SK-N-SH (cell line): ENCODE data around the gene UNC5B.

ENCODE experiments used
- EZH2phosphoT487 ChIP-seq: fragments of 200-600 bp; sonication (generic); IDR thresholded peaks from 2 replicates; pipeline ENCODE4 v1.6.1; 2017; ENCODE audit warnings: low read depth, mixed run types, mild to moderate bottlenecking, antibody characterized with exemption, moderate library complexity, borderline replicate concordance
- SMC3 ChIP-seq: IDR thresholded peaks from 2 replicates; pipeline ENCODE4 v1.6.1; 2012; ENCODE audit warnings: low read depth, low read length, improper control_type of control experiment
- TF ChIP-seq, protein P1 (sequence below): IDR thresholded peaks from 2 replicates; pipeline ENCODE4 v1.4.0; 2012; ENCODE audit warnings: low read depth, borderline replicate concordance
- TF ChIP-seq, protein P2 (sequence below): IDR thresholded peaks from 2 replicates; pipeline ENCODE4 v1.4.0; 2012; ENCODE audit warnings: low read depth, borderline replicate concordance

DNA sequence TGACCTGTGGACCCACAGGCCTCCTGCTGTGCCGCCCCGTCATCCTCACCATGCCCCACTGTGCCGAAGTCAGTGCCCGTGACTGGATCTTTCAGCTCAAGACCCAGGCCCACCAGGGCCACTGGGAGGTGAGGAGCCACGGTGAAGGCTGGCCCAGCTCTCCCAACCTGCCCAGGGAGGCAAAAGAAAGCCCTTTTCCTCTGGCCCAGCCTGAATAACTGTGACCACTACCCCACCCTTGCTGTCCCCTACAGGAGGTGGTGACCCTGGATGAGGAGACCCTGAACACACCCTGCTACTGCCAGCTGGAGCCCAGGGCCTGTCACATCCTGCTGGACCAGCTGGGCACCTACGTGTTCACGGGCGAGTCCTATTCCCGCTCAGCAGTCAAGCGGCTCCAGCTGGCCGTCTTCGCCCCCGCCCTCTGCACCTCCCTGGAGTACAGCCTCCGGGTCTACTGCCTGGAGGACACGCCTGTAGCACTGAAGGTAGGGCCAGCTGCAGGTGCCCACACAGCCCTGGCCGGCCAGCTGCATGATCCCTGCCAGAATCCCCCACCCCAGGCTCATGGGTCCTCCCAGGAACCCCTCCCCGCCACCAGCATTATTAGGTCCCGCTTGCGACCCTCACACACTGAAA is 81.2 kb downstream of the UNC5B start:
- TF ChIP-seq, protein P1, sequence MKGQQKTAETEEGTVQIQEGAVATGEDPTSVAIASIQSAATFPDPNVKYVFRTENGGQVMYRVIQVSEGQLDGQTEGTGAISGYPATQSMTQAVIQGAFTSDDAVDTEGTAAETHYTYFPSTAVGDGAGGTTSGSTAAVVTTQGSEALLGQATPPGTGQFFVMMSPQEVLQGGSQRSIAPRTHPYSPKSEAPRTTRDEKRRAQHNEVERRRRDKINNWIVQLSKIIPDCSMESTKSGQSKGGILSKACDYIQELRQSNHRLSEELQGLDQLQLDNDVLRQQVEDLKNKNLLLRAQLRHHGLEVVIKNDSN, result no peak
- TF ChIP-seq EZH2phosphoT487, result no peak
- TF ChIP-seq, protein P2, sequence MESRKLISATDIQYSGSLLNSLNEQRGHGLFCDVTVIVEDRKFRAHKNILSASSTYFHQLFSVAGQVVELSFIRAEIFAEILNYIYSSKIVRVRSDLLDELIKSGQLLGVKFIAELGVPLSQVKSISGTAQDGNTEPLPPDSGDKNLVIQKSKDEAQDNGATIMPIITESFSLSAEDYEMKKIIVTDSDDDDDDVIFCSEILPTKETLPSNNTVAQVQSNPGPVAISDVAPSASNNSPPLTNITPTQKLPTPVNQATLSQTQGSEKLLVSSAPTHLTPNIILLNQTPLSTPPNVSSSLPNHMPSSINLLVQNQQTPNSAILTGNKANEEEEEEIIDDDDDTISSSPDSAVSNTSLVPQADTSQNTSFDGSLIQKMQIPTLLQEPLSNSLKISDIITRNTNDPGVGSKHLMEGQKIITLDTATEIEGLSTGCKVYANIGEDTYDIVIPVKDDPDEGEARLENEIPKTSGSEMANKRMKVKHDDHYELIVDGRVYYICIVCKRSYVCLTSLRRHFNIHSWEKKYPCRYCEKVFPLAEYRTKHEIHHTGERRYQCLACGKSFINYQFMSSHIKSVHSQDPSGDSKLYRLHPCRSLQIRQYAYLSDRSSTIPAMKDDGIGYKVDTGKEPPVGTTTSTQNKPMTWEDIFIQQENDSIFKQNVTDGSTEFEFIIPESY, result no peak
- no peak for TF ChIP-seq SMC3
